Endothelial cell of umbilical vein (primary cell): ENCODE measurements around the gene MERTK. TPM values are rescaled to one million over a fixed set of nuclear protein-coding genes. Genes with fewer than 3 reads are reported as not detected.

Source experiments
- BruUV-seq: library from RNA; stranded (reverse); fragments of 400-500 nt; replicated peaks from 2 replicates; lab custom pipeline; 2021; lab: Mats Ljungman, UMichigan
- CTCF ChIA-PET: fragments of 300-600, 350-600 bp; sonication (Branson Sonifier 250); formaldehyde crosslinking; loops from one replicate; lab custom pipeline; 2021; ENCODE audit warnings: antibody characterized with exemption, inconsistent platforms; lab: Charles Lee
- POLR2A ChIA-PET: fragments of 300-600, 350-600 bp; sonication (Branson Sonifier 250); formaldehyde crosslinking; loops from one replicate; lab custom pipeline; 2021; ENCODE audit warnings: antibody characterized with exemption, inconsistent platforms; lab: Charles Lee
- DNase-seq: peaks from one replicate; pipeline ENCODE4 v3.0.0-alpha.2; 2011; ENCODE audit warnings: low read depth, low spot score
- FAIRE-seq: peaks from 2 replicates; lab custom pipeline; 2011; peaks lifted over from hg19 to GRCh38; lab: Jason Lieb, UNC
- H2AFZ ChIP-seq: 2 replicates; pipeline ENCODE4 v1.6.0; 2012; ENCODE audit warnings: low read depth, low read length, control low read depth, inconsistent platforms
- H3K27ac ChIP-seq: 2 replicates; pipeline ENCODE4 v1.5.1; 2011; ENCODE audit warnings: low read depth, mild to moderate bottlenecking, control low read depth, low read length, moderate library complexity; ENCODE audit not compliant: insufficient read depth
- H3K27me3 ChIP-seq, 2 experiments: 2 replicates each; pipeline versions ENCODE4 v1.6.0 to v1.6.1; 2011; ENCODE audit warnings: low read length in 2 of 2, mixed read lengths in 1 of 2; ENCODE audit not compliant: control insufficient read depth in 2 of 2, insufficient read depth in 2 of 2
- H3K36me3 ChIP-seq, 2 experiments: 2 replicates in 1 of 2; 3 replicates in 1 of 2; pipeline ENCODE4 v1.5.1; 2011; ENCODE audit warnings: low read length in 2 of 2, mild to moderate bottlenecking in 1 of 2, moderate library complexity in 1 of 2; ENCODE audit not compliant: control insufficient read depth in 2 of 2, insufficient read depth in 2 of 2; ENCODE audit errors: extremely low read depth in 1 of 2
- H3K4me1 ChIP-seq: 3 replicates; pipeline ENCODE4 v1.5.1; 2011; ENCODE audit warnings: mild to moderate bottlenecking, low read length; ENCODE audit not compliant: control insufficient read depth, insufficient read depth; ENCODE audit errors: extremely low read depth
- H3K4me2 ChIP-seq: 2 replicates; pipeline ENCODE4 v1.6.1; 2011; ENCODE audit warnings: low read length, control low read depth, mixed read lengths; ENCODE audit not compliant: insufficient read depth
- H3K4me3 ChIP-seq, 3 experiments: fragments of 200-600 bp in 1 of 3; sonication (generic), shearing (Covaris generic) in 1 of 3; replicated peaks in 1 of 3; 2 replicates each; pipeline ENCODE4 v1.5.1; 2011 to 2016; ENCODE audit warnings: control low read depth in 3 of 3, low read length in 3 of 3, mild to moderate bottlenecking in 2 of 3, inconsistent platforms in 1 of 3, low read depth in 1 of 3, moderate library complexity in 1 of 3; ENCODE audit not compliant: insufficient read depth in 1 of 3
- H3K79me2 ChIP-seq: 2 replicates; pipeline ENCODE4 v1.6.0; 2012; ENCODE audit warnings: low read length, inconsistent platforms; ENCODE audit not compliant: control insufficient read depth, insufficient read depth
- H3K9ac ChIP-seq: replicated peaks from 2 replicates; pipeline ENCODE3; 2011; ENCODE audit warnings: low read length, control low read depth; ENCODE audit not compliant: insufficient read depth; ENCODE audit errors: extremely low read depth
- H3K9me1 ChIP-seq: replicated peaks from 3 replicates; pipeline ENCODE4 v1.6.0; 2011; ENCODE audit warnings: mild to moderate bottlenecking, low read length; ENCODE audit not compliant: control insufficient read depth, insufficient read depth; ENCODE audit errors: extremely low read depth
- H3K9me3 ChIP-seq: replicated peaks from 2 replicates; pipeline ENCODE4 v1.5.1; 2012; ENCODE audit warnings: low read length, inconsistent platforms; ENCODE audit not compliant: control insufficient read depth, insufficient read depth
- H4K20me1 ChIP-seq: replicated peaks from 2 replicates; pipeline ENCODE3; 2011; ENCODE audit warnings: mild to moderate bottlenecking, low read length; ENCODE audit not compliant: control insufficient read depth, insufficient read depth; ENCODE audit errors: extremely low read depth
- EZH2 ChIP-seq: IDR thresholded peaks from 2 replicates; pipeline ENCODE4 v1.6.1; 2012; ENCODE audit warnings: borderline replicate concordance, low read depth, mild to moderate bottlenecking, moderate library complexity, low read length, inconsistent platforms; ENCODE audit not compliant: severe bottlenecking
- FOS ChIP-seq: IDR thresholded peaks from 2 replicates; pipeline ENCODE4 v1.6.1; 2011; ENCODE audit warnings: mild to moderate bottlenecking, low read length, moderate library complexity, borderline replicate concordance; ENCODE audit not compliant: insufficient read depth
- GATA2 ChIP-seq: IDR thresholded peaks from 2 replicates; pipeline ENCODE4 v1.7.0; 2011; ENCODE audit warnings: low read depth, mild to moderate bottlenecking, moderate library complexity, mixed read lengths, low read length; ENCODE audit not compliant: insufficient read length, insufficient read depth
- JUN ChIP-seq: IDR thresholded peaks from 2 replicates; pipeline ENCODE4 v1.6.1; 2011; ENCODE audit warnings: borderline replicate concordance, low read depth; ENCODE audit not compliant: insufficient read length, insufficient read depth
- MYC ChIP-seq: IDR thresholded peaks from one replicate; pipeline ENCODE4 v1.6.1; 2011; ENCODE audit warnings: mild to moderate bottlenecking, low read depth, low read length
- POLR2A ChIP-seq: IDR thresholded peaks from 2 replicates; pipeline ENCODE4 v1.6.1; 2012; ENCODE audit warnings: low read depth, mild to moderate bottlenecking, control low read depth, low read length
- POLR2AphosphoS5 ChIP-seq: IDR thresholded peaks from 2 replicates; pipeline ENCODE4 v1.6.1; 2012; ENCODE audit warnings: low read depth, mild to moderate bottlenecking, control low read depth, low read length, moderate library complexity; ENCODE audit not compliant: insufficient read depth
- dilution Hi-C: fragments of 300-500 bp; cut with MboI; formaldehyde crosslinking; loops from one replicate; pipeline ENCODE4 v1.15.0; 2019; ENCODE audit warnings: low sequenced_read_pairs; ENCODE audit not compliant: extremely low pct_ligation_motif_present
- intact Hi-C: fragments of 100-400 bp; cut with micrococcal nuclease; formaldehyde crosslinking; loops from one replicate; pipeline ENCODE4 v1.10.0; 2022
- polyA plus RNA-seq, 4 experiments: library from polyadenylated mRNA; depleted of rRNA in 3 of 4; stranded (reverse) in 3 of 4; unstranded in 1 of 4; fragments of >200 nt; gene quantifications; 2 replicates each; pipeline versions ENCODE4 v1.2.1 to v1.2.3, GENCODE V29; 2011 to 2012; ENCODE audit warnings: missing spikeins in 1 of 4
- total RNA-seq: library from RNA; stranded (reverse); gene quantifications from 2 replicates; pipeline ENCODE4 v1.2.3, GENCODE V29; 2021
- TF ChIP-seq, protein P1 (sequence below), 2 donors: IDR thresholded peaks; 1 replicate in 1 of 2; 2 replicates in 1 of 2; pipeline ENCODE4 v1.5.1; 2011; ENCODE audit warnings: low read length in 2 of 2, mild to moderate bottlenecking in 2 of 2, moderate library complexity in 2 of 2, control low read depth in 1 of 2, inconsistent platforms in 1 of 2, low read depth in 1 of 2; ENCODE audit not compliant: insufficient read depth in 1 of 2; ENCODE audit errors: extremely low read depth in 1 of 2
- TF ChIP-seq, protein P2 (sequence below): IDR thresholded peaks from 2 replicates; pipeline ENCODE4 v1.6.1; 2011; ENCODE audit not compliant: insufficient read depth, insufficient read length

MERTK gene
- total and polyA plus RNA-seq, 2 donors (not counting 3 experiments of a cell fraction or from before 2014, with no cell fraction given), result 37.3 to 39.6 TPM

DNA sequence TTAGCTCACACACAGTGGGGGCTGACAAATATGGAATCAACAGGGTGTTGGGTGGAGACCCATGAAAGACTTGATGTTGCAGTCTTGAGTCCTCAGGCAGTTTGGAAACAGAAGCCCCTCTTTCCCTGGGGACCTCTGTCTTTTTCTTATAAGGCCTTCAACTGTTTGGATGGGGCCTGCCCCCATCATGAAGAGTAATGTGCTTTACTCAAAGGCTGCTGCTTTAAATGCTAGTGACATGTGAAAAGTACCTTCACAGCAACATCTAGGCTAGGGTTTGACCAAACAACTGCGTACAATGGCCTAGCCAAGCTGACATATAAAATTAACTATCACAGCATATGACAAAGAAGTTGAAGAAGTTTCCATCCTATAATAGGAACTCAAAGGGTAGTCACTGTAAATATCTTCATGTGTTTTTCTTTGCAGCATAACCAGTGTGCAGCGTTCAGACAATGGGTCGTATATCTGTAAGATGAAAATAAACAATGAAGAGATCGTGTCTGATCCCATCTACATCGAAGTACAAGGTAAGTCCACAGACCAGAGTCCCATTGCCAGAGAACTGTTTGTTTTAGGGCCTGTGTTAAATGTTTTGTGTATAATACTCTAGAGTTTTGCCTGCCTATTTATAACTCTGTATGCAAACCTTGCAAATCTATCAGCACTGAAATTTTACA, 46.3 kb downstream of the MERTK start:
- Histone ChIP-seq H3K4me3 (no peak overlapping the region), H3K9me3 (no peaks in the 10 kb centered on the region), H3K27ac (no peak overlapping the region), H3K4me1 (peaks cover 3% of the 10 kb centered on the region), H3K9me1 (no peaks in the 10 kb centered on the region), H3K9ac (no peak overlapping the region), H3K79me2 (no peaks in the 10 kb centered on the region), H4K20me1 (no peaks in the 10 kb centered on the region), H3K27me3 (no peaks in the 10 kb centered on the region), H3K4me2 (no peak overlapping the region), H3K36me3 (peaks cover 8 to 20% of the 10 kb centered on the region in 2 experiments), H2AFZ (no peak overlapping the region)
- intact Hi-C loops, result no loop called here
- FAIRE-seq, result no peak
- no TSS peak for BruUV-seq
- TF ChIP-seq EZH2 (no peak), JUN (no peak), GATA2 (no peak), POLR2AphosphoS5 (no peak), POLR2A (no peak), MYC (no peak), FOS (no peak)
- TF ChIP-seq, protein P1, sequence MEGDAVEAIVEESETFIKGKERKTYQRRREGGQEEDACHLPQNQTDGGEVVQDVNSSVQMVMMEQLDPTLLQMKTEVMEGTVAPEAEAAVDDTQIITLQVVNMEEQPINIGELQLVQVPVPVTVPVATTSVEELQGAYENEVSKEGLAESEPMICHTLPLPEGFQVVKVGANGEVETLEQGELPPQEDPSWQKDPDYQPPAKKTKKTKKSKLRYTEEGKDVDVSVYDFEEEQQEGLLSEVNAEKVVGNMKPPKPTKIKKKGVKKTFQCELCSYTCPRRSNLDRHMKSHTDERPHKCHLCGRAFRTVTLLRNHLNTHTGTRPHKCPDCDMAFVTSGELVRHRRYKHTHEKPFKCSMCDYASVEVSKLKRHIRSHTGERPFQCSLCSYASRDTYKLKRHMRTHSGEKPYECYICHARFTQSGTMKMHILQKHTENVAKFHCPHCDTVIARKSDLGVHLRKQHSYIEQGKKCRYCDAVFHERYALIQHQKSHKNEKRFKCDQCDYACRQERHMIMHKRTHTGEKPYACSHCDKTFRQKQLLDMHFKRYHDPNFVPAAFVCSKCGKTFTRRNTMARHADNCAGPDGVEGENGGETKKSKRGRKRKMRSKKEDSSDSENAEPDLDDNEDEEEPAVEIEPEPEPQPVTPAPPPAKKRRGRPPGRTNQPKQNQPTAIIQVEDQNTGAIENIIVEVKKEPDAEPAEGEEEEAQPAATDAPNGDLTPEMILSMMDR (IDR thresholded peaks at IDR 0.05; ENCODE audit: extremely low read depth in 1 of 2, insufficient read depth in 1 of 2, low read depth in 1 of 2, low read length in 2 of 2), result no peak
- TF ChIP-seq, protein P2, sequence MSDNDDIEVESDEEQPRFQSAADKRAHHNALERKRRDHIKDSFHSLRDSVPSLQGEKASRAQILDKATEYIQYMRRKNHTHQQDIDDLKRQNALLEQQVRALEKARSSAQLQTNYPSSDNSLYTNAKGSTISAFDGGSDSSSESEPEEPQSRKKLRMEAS, result no peak
- ChIA-PET CTCF (interaction anchor here (1.0 to 2.4 kb wide), 3 partner anchors 10 to 44 kb away, joined by 3 to 9 read pairs (median 8); no protein-coding TSS in a partner anchor), POLR2A (no interaction called here)
- dilution Hi-C loops, result no loop called here
- no peak for DNase-seq
